DOHH2 (cell line): ENCODE measurements around the gene IL17D.

Experiments used
- CTCF ChIP-seq: fragments of 200-600 bp; sonication (generic); IDR thresholded peaks from one replicate; pipeline ENCODE4 v1.5.1; 2014; ENCODE audit warnings: antibody characterized with exemption, mild to moderate bottlenecking, low read depth, low read length; ENCODE audit not compliant: poor library complexity, severe bottlenecking
- EZH2phosphoT487 ChIP-seq: fragments of 200-600 bp; sonication (generic); IDR thresholded peaks from 2 replicates; pipeline ENCODE4 v1.6.1; 2017; ENCODE audit warnings: borderline replicate concordance, mild to moderate bottlenecking, antibody characterized with exemption, low read length, moderate library complexity, mixed read lengths

DNA sequence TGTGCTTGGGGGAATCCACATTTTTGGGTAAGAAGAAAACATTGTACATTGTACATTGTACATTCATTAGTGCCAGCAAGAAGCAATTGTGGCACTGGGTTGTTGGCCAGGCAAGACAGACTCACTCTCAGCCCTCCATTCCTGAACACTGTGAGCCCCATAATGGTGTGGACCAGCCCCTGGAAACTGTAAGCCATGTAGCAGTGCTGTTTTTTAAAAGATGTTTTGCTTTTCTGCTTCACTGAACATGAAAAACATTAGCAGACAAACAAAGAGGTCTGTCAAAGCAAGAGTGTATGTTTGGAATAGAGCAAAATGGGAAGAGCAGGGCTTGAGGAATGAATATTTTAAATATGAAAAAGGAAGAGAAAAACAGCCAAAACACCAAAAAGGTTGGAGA lies 39.1 kb upstream of the IL17D start:
- TF ChIP-seq CTCF (no peak), EZH2phosphoT487 (no peak)
